Measurements from ENCODE around the gene CDAN1. TPM values are rescaled to one million over a fixed set of nuclear protein-coding genes. Genes with fewer than 3 reads are reported as not detected.
A peak's percentile ranks its signal among the peaks of the same experiment; 100 is the strongest.

The CDAN1 gene
- total and polyA plus RNA-seq, 12 donors: 3.6 to 40.8 (median 14.8) TPM

DNA sequence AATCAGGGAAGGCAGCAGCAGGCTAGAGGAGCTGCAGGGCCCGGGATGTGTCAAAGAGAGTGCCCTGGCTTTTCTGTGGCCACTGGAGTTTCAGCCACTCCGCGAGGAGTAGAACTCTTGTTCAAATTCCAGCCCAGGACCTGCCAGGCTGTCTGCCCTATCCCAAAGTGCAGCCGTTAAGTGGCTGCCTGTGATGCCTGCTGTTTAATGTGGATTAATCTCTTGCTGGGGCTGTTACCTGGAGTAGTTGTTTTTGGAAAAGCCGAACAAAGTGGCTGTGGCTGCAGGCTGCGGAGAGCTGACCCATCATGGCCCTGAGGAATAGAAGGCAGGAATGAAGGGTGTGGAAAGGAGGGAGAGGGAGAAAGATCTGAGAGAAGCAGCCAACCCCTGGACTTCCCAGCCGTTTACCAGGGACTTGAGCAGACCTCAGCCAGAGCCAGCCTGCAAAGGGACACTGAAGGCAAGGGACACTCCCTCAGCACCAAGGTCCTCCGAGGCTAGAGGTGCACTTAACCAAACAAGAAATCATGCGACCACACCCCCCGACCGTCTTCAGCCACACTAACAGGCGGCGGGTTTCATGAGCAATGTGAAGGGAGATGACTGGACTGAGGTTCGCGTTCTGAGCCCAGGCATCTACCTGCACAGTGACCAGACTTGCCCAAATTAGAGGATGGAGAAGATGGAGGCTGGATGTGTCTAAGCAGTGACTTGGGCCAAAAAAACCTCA is 4.7 kb downstream of the CDAN1 start:
- peaks cover 0 to 69% of the 10 kb centered on the region in 2 donors for H3K36me3 ChIP-seq (replicated peaks in 1 of 2)
- H3K27ac ChIP-seq: no peak overlapping the region
- peak in 1 of 7 donors; percentile 50 for DNase-seq
- H3K4me3 ChIP-seq: no peak overlapping the region
- H3K4me1 ChIP-seq (replicated peaks in 1 of 2): peaks cover 9 to 23% of the 10 kb centered on the region in 2 donors
- intact Hi-C loops (cut with DNase I): loop anchor here in 1 of 2 donors (10.0 kb wide), 1 partner anchor 193 kb away; the partner anchor contains the start of gene TTBK2
- H3K9me3 ChIP-seq (replicated peaks in 1 of 3): no peaks in the 10 kb centered on the region
- WGBS, 4 donors: 86 to 91% (median 88%) methylated on average over 14 to 15 of the region's 15 CpGs
- H3K27me3 ChIP-seq: no peaks in the 10 kb centered on the region
- TF ChIP-seq POLR2A (IDR thresholded peaks at IDR 0.05): no peak
- TF ChIP-seq, protein P1, sequence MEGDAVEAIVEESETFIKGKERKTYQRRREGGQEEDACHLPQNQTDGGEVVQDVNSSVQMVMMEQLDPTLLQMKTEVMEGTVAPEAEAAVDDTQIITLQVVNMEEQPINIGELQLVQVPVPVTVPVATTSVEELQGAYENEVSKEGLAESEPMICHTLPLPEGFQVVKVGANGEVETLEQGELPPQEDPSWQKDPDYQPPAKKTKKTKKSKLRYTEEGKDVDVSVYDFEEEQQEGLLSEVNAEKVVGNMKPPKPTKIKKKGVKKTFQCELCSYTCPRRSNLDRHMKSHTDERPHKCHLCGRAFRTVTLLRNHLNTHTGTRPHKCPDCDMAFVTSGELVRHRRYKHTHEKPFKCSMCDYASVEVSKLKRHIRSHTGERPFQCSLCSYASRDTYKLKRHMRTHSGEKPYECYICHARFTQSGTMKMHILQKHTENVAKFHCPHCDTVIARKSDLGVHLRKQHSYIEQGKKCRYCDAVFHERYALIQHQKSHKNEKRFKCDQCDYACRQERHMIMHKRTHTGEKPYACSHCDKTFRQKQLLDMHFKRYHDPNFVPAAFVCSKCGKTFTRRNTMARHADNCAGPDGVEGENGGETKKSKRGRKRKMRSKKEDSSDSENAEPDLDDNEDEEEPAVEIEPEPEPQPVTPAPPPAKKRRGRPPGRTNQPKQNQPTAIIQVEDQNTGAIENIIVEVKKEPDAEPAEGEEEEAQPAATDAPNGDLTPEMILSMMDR (IDR thresholded peaks at IDR 0.05): no peak

DNA sequence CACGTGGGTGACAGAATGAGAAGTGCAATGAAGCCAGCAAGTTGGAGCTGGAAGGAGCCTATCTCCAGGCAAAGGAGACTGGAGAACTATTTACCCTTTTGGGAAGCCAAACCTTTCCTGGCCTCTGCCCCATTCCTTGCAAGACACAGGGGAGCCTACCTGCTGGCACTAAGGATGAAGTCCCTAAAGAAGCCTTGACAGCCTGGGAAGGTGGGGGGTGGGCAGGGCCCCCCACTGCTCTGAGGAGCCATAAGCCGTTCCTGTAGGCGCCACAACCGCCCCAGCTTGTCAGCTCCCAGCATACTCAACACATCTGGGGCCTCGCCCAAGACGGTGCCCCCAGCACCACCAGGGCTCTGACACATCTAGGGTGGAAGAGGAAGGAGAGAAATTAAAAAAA is 5.5 kb downstream of the CDAN1 start:
- H3K27ac ChIP-seq: no peak overlapping the region
- peaks cover 0 to 77% of the 10 kb centered on the region in 2 donors for H3K36me3 ChIP-seq (replicated peaks in 1 of 2)
- no peak overlapping the region for H3K4me3 ChIP-seq
- no peaks in the 10 kb centered on the region for H3K27me3 ChIP-seq
- peak in 1 of 7 donors; percentile 39 for DNase-seq
- intact Hi-C loops (cut with DNase I): loop anchor here in 1 of 2 donors (10.0 kb wide), 1 partner anchor 193 kb away; the partner anchor contains the start of gene TTBK2
- peaks cover 7 to 22% of the 10 kb centered on the region in 2 donors for H3K4me1 ChIP-seq (replicated peaks in 1 of 2)
- no peaks in the 10 kb centered on the region for H3K9me3 ChIP-seq (replicated peaks in 1 of 3)
- WGBS, 4 donors: 90 to 97% (median 91%) methylated on average over 6 of the region's 6 CpGs
- TF ChIP-seq POLR2A (IDR thresholded peaks at IDR 0.05): no peak
- TF ChIP-seq, protein P1 (IDR thresholded peaks at IDR 0.05): no peak

DNA sequence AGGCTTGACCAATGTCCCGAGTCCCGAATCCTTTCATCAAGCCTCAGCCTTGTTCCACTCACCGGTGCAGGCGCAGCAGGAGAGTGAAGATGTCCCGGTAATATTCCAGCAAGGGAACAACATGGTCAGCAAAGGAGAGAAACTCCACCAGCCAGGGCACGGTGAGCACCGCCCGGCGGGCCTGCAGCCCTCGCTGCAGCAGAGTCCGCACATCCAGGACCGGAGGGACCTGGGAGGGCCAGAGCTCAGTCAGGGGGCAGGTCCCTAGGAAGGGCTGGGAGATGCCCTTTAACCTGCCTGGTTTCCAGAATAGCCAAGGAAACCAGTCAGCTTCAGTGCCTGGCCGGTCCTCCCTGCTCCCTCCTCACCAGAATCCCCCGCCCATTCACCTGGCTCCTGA is 6.4 kb downstream of the CDAN1 start:
- H3K9me3 ChIP-seq (replicated peaks in 1 of 3): no peaks in the 10 kb centered on the region
- no peak for DNase-seq
- H3K27me3 ChIP-seq: no peaks in the 10 kb centered on the region
- no peak for TF ChIP-seq POLR2A (IDR thresholded peaks at IDR 0.05)
- TF ChIP-seq, protein P1 (IDR thresholded peaks at IDR 0.05): no peak
- H3K4me3 ChIP-seq: no peak overlapping the region
- H3K4me1 ChIP-seq (replicated peaks in 1 of 2): peaks cover under 1 to 15% of the 10 kb centered on the region in 2 donors
- 90 to 99% (median 97%) methylated on average over 4 to 14 of the region's 14 CpGs for WGBS, 4 donors
- no peak overlapping the region for H3K27ac ChIP-seq
- intact Hi-C loops (cut with DNase I): loop anchor here in 1 of 2 donors (10.0 kb wide), 1 partner anchor 194 kb away; the partner anchor contains the start of gene TTBK2
- peaks cover 0 to 86% of the 10 kb centered on the region in 2 donors for H3K36me3 ChIP-seq (replicated peaks in 1 of 2)

DNA sequence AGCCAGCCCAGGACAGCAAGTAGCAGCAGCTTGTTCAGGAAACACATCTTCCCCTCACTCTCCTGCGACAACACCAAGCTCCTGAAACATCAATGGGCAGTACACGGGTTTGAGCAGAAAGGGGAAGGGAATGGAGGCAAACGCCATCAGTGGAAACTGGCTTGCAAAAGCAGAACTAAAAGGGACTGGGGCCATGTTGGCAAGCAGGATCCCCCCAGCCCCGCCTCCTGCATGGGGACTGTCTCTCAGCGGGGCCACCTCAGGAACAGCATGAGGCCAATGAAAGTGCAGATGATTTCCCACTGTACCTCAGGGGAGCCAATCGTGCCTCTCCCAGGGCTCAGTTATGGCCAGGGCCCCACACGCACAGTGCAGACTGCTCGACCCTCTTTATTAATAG is 6.8 kb downstream of the CDAN1 start:
- H3K4me3 ChIP-seq: no peak overlapping the region
- WGBS, 4 donors: 83 to 90% (median 87%) methylated on average over 7 to 8 of the region's 8 CpGs
- no peak for DNase-seq
- peaks cover 0 to 90% of the 10 kb centered on the region in 2 donors for H3K36me3 ChIP-seq (replicated peaks in 1 of 2)
- no peak overlapping the region for H3K27ac ChIP-seq
- no peaks in the 10 kb centered on the region for H3K9me3 ChIP-seq (replicated peaks in 1 of 3)
- no peak for TF ChIP-seq POLR2A (IDR thresholded peaks at IDR 0.05)
- TF ChIP-seq, protein P1 (IDR thresholded peaks at IDR 0.05): no peak
- peaks cover 0 to 11% of the 10 kb centered on the region in 2 donors for H3K4me1 ChIP-seq (replicated peaks in 1 of 2)
- H3K27me3 ChIP-seq: no peaks in the 10 kb centered on the region
- intact Hi-C loops (cut with DNase I): loop anchor here in 1 of 2 donors (10.0 kb wide), 1 partner anchor 195 kb away; the partner anchor contains the start of gene TTBK2
